Hindlimb muscle (tissue), 1 donor: Measurements from ENCODE around the gene HNRNPUL2. TPM values are rescaled to one million over a fixed set of nuclear protein-coding genes. Genes with fewer than 3 reads are reported as not detected.
A peak's percentile ranks its signal among the peaks of the same experiment; 100 is the strongest.

Experiments used
- DNase-seq: peaks from one replicate; pipeline ENCODE4 v3.0.0-alpha.2; 2013
- polyA plus RNA-seq: library from polyadenylated mRNA; unstranded; fragments of 120-200 nt; gene quantifications from one replicate; pipeline ENCODE4 v1.2.1, GENCODE V29; 2013; ENCODE audit not compliant: insufficient read length

HNRNPUL2 gene
- polyA plus RNA-seq, 1 donor, result 43.6 TPM

DNA sequence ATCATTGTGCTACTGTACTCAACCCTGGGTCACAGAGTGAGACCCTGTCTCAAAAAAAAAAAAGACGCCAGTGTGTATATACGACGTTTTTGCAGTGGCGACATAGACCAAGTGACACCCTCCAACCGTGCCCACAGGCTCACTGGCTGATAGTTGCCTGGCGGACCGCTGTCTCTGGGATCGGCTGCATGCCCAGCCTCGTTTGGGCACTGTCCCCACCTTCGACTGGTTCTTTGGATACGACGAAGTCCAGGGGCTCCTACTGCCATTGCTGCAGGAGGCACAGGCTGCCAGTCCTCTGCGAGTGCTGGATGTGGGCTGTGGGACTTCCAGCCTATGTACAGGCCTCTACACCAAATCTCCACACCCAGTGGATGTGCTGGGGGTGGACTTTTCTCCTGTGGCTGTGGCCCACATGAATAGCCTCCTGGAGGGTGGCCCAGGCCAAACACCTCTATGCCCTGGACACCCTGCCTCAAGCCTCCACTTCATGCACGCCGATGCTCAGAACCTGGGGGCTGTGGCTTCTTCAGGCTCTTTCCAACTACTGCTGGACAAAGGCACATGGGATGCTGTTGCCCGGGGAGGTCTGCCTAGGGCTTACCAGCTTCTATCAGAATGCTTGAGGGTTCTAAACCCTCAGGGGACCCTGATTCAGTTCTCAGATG lies 60.9 kb downstream of the HNRNPUL2 start:
- DNase-seq, result no peak

DNA sequence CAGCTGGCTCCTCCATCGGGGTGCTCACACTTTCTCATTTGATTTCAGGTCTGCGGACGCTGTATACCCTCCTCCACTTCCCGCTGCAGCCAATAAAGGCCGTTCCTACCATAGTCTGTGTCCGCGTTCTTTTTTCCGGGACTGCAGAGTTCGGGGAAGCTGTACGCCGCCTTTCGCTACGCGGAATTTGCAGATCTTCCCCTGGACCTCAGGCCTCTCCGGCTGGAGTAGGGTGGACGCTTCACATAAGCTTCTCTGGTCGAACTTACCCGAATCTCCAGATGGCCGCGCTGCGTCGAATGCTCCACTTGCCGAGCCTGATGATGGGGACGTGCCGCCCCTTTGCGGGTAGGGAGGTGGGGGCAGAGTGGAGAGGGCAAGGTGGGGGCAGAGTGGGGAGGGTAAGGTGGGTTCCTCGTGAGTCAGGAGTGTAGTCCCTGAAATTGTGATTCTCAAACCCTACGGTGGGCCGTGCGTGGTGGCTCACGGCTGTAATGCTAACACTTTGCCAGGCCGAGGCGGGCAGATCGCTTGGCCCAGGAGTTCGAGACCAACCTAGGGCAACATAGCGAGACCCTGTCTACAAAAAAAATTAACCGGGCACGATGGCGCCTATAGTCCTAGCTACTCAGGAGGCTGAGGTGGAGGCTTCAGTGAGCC lies 61.5 kb downstream of the HNRNPUL2 start:
- DNase-seq, result no peak

- peak; percentile 97 for DNase-seq
Observed at GRCh38 chr11:62665075-62665598, 62.1 kb downstream of the HNRNPUL2 start, which contains the start of the genes C11orf98 and CSKMT. Gene C11orf98 (minus strand): TSS chr11:62665210. CDS start chr11:62665169, 41 bp downstream. Gene CSKMT (plus strand): TSS chr11:62665312. CDS start chr11:62665880, 568 bp downstream.

DNA sequence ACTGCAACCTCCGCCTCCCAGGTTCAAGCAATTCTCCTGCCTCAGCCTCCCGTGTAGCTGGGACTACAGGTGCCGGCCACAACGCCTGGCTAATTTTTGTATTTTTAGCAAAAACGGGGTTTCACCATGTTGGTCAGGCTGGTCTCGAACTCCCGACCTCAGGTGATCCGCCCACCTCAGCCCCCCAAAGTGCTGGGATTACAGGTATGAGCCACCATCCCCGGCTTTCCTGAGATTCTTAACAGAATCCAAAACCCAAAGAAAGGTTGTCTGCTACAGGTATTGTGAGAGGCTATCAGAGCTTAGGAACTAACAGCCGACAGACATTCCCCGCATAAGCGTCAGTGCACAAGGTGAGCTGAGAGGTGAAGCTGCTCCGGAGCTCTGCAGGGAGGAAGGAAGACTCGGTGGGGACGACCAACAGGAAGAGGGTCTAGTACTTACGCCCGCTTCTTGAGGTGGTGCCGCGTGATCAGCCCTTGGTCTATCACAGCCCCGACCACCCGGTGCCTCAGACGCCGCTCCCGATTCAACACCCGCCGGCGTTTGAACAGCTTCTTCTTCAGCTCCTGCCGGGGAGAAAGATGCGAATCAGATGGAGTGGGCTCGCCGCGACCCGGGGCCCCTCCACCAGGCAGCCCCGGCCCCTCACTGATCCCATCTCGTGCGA lies 62.7 kb downstream of the HNRNPUL2 start:
- no peak for DNase-seq

Other genes with a start within 250 kb of the HNRNPUL2 start
- gene AHNAK, start 180.7 kb downstream of the HNRNPUL2 start, polyA plus RNA-seq, result 359 TPM
- 3,451 TPM for gene EEF1G, start 153.6 kb downstream of the HNRNPUL2 start, polyA plus RNA-seq
- gene TUT1, start 135.9 kb downstream of the HNRNPUL2 start, polyA plus RNA-seq, result 16.9 TPM
- 42.0 TPM for gene MTA2, start 125.6 kb downstream of the HNRNPUL2 start, polyA plus RNA-seq
- gene EML3, start 114.7 kb downstream of the HNRNPUL2 start, polyA plus RNA-seq, result 20.7 TPM
- 0.90 TPM for gene ROM1, start 114.2 kb downstream of the HNRNPUL2 start, polyA plus RNA-seq
- gene B3GAT3, start 105.5 kb downstream of the HNRNPUL2 start, polyA plus RNA-seq, result 21.4 TPM
- 161 TPM for gene GANAB, start 80.8 kb downstream of the HNRNPUL2 start, polyA plus RNA-seq
- 13.3 TPM for gene INTS5, start 74.2 kb downstream of the HNRNPUL2 start, polyA plus RNA-seq
- gene C11orf98, start 62.2 kb downstream of the HNRNPUL2 start, polyA plus RNA-seq, result 31.3 TPM
- gene CSKMT, start 62.1 kb downstream of the HNRNPUL2 start, polyA plus RNA-seq, result 3.3 TPM
- 5.8 TPM for gene UQCC3, start 55.8 kb downstream of the HNRNPUL2 start, polyA plus RNA-seq
- gene LBHD1, start 55.2 kb downstream of the HNRNPUL2 start, polyA plus RNA-seq, result 7.1 TPM
- gene UBXN1, start 48.4 kb downstream of the HNRNPUL2 start, polyA plus RNA-seq, result 143 TPM
- 14.2 TPM for gene LRRN4CL, start 37.9 kb downstream of the HNRNPUL2 start, polyA plus RNA-seq
- 20.8 TPM for gene BSCL2, start 20.0 kb downstream of the HNRNPUL2 start, polyA plus RNA-seq
- 0.61 TPM for gene GNG3, start 19.8 kb downstream of the HNRNPUL2 start, polyA plus RNA-seq
- 28.3 TPM for gene TTC9C, start 1.0 kb upstream of the HNRNPUL2 start, polyA plus RNA-seq
- gene ZBTB3, start 26.7 kb upstream of the HNRNPUL2 start, polyA plus RNA-seq, result 4.0 TPM
- 83.5 TPM for gene POLR2G, start 34.1 kb upstream of the HNRNPUL2 start, polyA plus RNA-seq
- 20.3 TPM for gene TAF6L, start 43.9 kb upstream of the HNRNPUL2 start, polyA plus RNA-seq
- 29.2 TPM for gene TMEM179B, start 59.9 kb upstream of the HNRNPUL2 start, polyA plus RNA-seq
- 16.7 TPM for gene TMEM223, start 64.5 kb upstream of the HNRNPUL2 start, polyA plus RNA-seq
- gene NXF1, start 78.0 kb upstream of the HNRNPUL2 start, polyA plus RNA-seq, result 75.4 TPM
- gene STX5, start 104.6 kb upstream of the HNRNPUL2 start, polyA plus RNA-seq, result 31.7 TPM
- not detected for gene TEX54, start 105.4 kb upstream of the HNRNPUL2 start, polyA plus RNA-seq
- gene WDR74, start 112.1 kb upstream of the HNRNPUL2 start, polyA plus RNA-seq, result 37.2 TPM
- 43.3 TPM for gene SLC3A2, start 153.4 kb upstream of the HNRNPUL2 start, polyA plus RNA-seq
- not detected for gene CHRM1, start 193.9 kb upstream of the HNRNPUL2 start, polyA plus RNA-seq